ENCODE results near the gene RNF114. TPM values are rescaled to one million over a fixed set of nuclear protein-coding genes. Genes with fewer than 3 reads are reported as not detected.

The RNF114 gene
- total RNA-seq, 2 donors from 2014 or later = 101 to 109 TPM

DNA sequence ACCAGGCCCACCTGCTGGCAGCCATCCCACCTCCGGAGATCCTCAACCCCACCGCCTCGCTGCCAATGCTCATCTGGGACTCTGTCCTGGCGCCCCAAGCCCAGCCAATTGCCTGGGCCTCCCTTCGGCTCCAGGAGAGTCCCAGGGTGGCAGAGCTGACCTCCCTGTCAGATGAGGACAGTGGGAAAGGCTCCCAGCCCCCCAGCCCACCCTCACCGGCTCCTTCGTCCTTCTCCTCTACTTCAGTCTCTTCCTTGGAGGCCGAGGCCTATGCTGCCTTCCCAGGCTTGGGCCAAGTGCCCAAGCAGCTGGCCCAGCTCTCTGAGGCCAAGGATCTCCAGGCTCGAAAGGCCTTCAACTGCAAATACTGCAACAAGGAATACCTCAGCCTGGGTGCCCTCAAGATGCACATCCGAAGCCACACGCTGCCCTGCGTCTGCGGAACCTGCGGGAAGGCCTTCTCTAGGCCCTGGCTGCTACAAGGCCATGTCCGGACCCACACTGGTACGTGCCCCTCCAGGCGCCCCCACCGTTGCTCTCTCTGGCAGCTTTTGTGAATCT, 47.7 kb downstream of the RNF114 start:
- Histone ChIP-seq H3K4me3 (peak overlapping the region; percentile 41), H3K36me3 (no peaks in the 10 kb centered on the region), H3K27me3 (no peaks in the 10 kb centered on the region), H3K9me3 (no peaks in the 10 kb centered on the region), H3K27ac (no peak overlapping the region), H3K4me1 (peaks cover 11% of the 10 kb centered on the region), H3K9ac (ENCODE audit: low read depth in 2 of 2, low read length in 2 of 2) (peak overlapping the region; percentile 44 to 61)
- intact Hi-C loops (cut with DNase I) = loop anchor here (5.0 kb wide), 1 partner anchor 193 kb away; no protein-coding TSS in a partner anchor
- TF ChIP-seq, protein P1, sequence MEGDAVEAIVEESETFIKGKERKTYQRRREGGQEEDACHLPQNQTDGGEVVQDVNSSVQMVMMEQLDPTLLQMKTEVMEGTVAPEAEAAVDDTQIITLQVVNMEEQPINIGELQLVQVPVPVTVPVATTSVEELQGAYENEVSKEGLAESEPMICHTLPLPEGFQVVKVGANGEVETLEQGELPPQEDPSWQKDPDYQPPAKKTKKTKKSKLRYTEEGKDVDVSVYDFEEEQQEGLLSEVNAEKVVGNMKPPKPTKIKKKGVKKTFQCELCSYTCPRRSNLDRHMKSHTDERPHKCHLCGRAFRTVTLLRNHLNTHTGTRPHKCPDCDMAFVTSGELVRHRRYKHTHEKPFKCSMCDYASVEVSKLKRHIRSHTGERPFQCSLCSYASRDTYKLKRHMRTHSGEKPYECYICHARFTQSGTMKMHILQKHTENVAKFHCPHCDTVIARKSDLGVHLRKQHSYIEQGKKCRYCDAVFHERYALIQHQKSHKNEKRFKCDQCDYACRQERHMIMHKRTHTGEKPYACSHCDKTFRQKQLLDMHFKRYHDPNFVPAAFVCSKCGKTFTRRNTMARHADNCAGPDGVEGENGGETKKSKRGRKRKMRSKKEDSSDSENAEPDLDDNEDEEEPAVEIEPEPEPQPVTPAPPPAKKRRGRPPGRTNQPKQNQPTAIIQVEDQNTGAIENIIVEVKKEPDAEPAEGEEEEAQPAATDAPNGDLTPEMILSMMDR (IDR thresholded peaks at IDR 0.05) = no peak
- no peak for DNase-seq

DNA sequence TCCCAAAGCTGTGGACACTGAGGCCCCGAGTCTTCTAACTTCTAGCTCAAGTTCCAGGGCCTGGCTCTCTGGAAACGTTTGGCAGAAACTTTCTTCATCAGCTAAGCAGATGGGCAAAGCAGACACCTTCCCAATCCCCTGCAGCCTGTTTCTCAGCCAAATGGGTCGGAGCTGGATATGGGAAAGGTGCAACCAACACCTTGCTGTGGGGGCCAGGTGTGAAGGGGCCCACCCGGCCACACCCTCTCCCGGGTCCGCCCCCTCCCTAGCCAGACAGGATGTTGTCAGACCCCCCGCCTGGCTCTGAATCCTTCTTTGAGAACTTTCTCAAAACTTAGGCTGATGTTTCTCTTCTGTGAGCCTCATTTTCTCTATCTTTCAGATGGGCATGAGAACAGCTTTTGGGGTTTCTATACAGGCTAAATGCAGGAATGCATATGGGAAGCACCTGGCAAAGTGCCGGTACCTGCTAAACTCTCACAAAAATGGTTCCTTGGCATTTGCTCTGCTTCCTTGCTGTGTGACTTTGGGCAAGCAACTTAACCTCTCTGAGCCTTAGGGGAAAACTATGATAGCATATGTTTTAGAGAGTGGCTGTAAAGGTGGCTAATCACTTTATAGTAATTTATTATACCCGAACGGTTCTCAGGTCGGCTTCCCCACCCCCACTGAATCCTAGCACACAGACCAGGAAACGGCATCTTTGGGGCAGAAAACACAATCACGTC, 48.4 kb downstream of the RNF114 start:
- intact Hi-C loops (cut with DNase I) = loop anchor here (5.0 kb wide), 1 partner anchor 193 kb away; no protein-coding TSS in a partner anchor
- no peak overlapping the region for H3K27ac ChIP-seq
- H3K9me3 ChIP-seq = no peaks in the 10 kb centered on the region
- H3K36me3 ChIP-seq = no peaks in the 10 kb centered on the region
- TF ChIP-seq, protein P1 (IDR thresholded peaks at IDR 0.05) = no peak
- peaks cover 7% of the 10 kb centered on the region for H3K4me1 ChIP-seq
- H3K27me3 ChIP-seq = no peaks in the 10 kb centered on the region
- no peak for DNase-seq
- peak overlapping the region in 1 of 2 donors; percentile 40 for H3K9ac ChIP-seq (ENCODE audit: low read depth in 2 of 2, low read length in 2 of 2)
- no peak overlapping the region for H3K4me3 ChIP-seq

DNA sequence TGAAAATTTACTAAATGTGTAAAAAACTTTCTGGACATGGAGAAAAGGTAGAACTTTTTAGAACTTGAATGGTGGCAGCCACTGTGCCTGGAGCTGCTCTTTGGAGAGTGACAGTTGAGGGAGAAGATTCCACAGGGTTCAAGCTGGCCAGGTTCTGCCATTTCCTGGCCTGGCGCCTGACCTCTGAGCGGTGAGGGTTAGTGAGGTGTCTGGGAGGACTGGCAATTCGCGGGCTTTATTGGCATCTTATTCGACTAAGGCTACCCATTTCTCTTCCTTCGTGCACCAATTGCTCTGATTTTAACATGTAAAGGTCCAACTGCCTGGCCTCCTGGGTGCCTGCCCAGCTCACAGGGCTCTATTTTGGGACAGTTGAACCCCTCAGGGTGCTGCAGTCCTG, 49.0 kb downstream of the RNF114 start:
- peak overlapping the region in 1 of 2 donors; percentile 40 for H3K9ac ChIP-seq (ENCODE audit: low read depth in 2 of 2, low read length in 2 of 2)
- no peaks in the 10 kb centered on the region for H3K27me3 ChIP-seq
- no peaks in the 10 kb centered on the region for H3K36me3 ChIP-seq
- no peak overlapping the region for H3K4me3 ChIP-seq
- intact Hi-C loops (cut with DNase I) = no loop called here
- no peak overlapping the region for H3K27ac ChIP-seq
- no peaks in the 10 kb centered on the region for H3K9me3 ChIP-seq
- H3K4me1 ChIP-seq = peaks cover 7% of the 10 kb centered on the region
- TF ChIP-seq, protein P1 (IDR thresholded peaks at IDR 0.05) = no peak
- no peak for DNase-seq

DNA sequence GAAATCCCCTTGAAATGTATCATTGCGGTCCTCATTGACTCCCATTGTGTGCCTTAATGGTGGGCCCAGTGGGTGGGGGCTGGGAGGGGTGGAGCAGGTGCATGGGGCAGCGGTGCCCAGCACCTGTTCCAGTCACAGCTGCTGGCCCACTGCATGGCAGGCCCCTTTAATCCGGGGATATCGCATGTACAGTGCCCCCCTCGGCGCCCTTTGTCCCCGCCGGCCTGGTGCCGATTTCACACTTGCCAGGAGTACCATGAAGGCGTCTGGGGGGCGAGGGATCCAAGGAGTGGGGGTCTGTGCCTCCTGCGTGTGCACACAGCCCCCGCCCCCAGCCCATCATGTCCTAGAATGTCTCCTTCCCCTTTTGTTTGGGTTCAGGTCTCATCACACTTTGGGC, 49.4 kb downstream of the RNF114 start:
- peak overlapping the region in 1 of 2 donors; percentile 40 for H3K9ac ChIP-seq (ENCODE audit: low read depth in 2 of 2, low read length in 2 of 2)
- DNase-seq = no peak
- peaks cover 7% of the 10 kb centered on the region for H3K4me1 ChIP-seq
- H3K27ac ChIP-seq = no peak overlapping the region
- TF ChIP-seq, protein P1 (IDR thresholded peaks at IDR 0.05) = no peak
- intact Hi-C loops (cut with DNase I) = no loop called here
- H3K9me3 ChIP-seq = no peaks in the 10 kb centered on the region
- H3K27me3 ChIP-seq = no peaks in the 10 kb centered on the region
- no peaks in the 10 kb centered on the region for H3K36me3 ChIP-seq
- no peak overlapping the region for H3K4me3 ChIP-seq

DNA sequence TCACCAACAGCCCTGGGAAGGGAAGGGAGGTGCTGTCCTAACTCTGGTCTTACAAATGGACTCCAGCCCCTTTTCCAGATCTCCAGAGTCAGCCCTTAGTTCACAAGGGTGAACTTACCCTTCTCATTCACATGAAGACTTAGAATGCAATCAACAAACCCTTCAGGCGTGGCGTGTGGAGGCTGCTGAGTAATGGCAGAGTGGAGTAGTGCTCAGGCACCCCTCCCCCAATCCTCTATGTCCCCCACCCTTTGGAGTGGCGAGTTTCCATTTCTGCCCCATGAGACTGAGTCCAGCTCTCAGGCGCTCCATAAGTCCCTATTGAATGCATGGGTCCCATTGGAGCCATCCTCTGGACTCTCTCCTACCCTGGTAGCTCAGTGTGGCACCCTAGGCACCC, 49.9 kb downstream of the RNF114 start:
- intact Hi-C loops (cut with DNase I) = no loop called here
- Histone ChIP-seq H3K27ac (no peak overlapping the region), H3K27me3 (no peaks in the 10 kb centered on the region), H3K4me3 (no peak overlapping the region), H3K36me3 (no peaks in the 10 kb centered on the region), H3K4me1 (peaks cover 7% of the 10 kb centered on the region), H3K9ac (ENCODE audit: low read depth in 2 of 2, low read length in 2 of 2) (no peak overlapping the region), H3K9me3 (no peaks in the 10 kb centered on the region)
- TF ChIP-seq, protein P1 (IDR thresholded peaks at IDR 0.05) = no peak
- no peak for DNase-seq

All from colonic mucosa (tissue), 4 donors.